WTC11 (cell line): Measurements from ENCODE around the gene MTCL1. TPM values are rescaled to one million over a fixed set of nuclear protein-coding genes. Genes with fewer than 3 reads are reported as not detected.
A peak's percentile ranks its signal among the peaks of the same experiment; 100 is the strongest.

Source experiments
- ATAC-seq: fragments of 200-7000 bp; cut with Tn5 transposase; 2 replicates; pipeline ENCODE4 v1.10.0; 2021; ENCODE audit warnings: mild to moderate bottlenecking, moderate library complexity
- CTCF ChIA-PET: fragments of 300-600 bp; sonication (Branson Sonifier 250); formaldehyde crosslinking; loops from one replicate; lab custom pipeline; 2021; ENCODE audit warnings: antibody characterized with exemption; lab: Charles Lee
- POLR2A ChIA-PET: fragments of 350-600 bp; sonication (Branson Sonifier 250); formaldehyde crosslinking; loops from one replicate; lab custom pipeline; 2021; ENCODE audit warnings: antibody characterized with exemption; lab: Charles Lee
- DNase-seq: peaks from one replicate; pipeline ENCODE4 v3.0.0; 2021; ENCODE audit warnings: low spot score
- H3K27ac Mint-ChIP-seq: 2 replicates; pipeline ENCODE4 v1.8.0; 2021; ENCODE audit warnings: mixed read lengths
- H3K27me3 Mint-ChIP-seq: 2 replicates; pipeline ENCODE4 v1.8.0; 2021; ENCODE audit warnings: low read depth, mild to moderate bottlenecking, moderate library complexity, mixed read lengths
- H3K36me3 Mint-ChIP-seq: 2 replicates; pipeline ENCODE4 v1.8.0; 2021; ENCODE audit warnings: mixed read lengths
- H3K4me1 Mint-ChIP-seq: 2 replicates; pipeline ENCODE4 v1.8.0; 2022; ENCODE audit warnings: mixed read lengths
- H3K4me3 Mint-ChIP-seq: 2 replicates; pipeline ENCODE4 v1.8.0; 2021; ENCODE audit warnings: mild to moderate bottlenecking, moderate library complexity, mixed read lengths
- H3K9me3 Mint-ChIP-seq: 2 replicates; pipeline ENCODE4 v1.8.0; 2021; ENCODE audit warnings: mixed read lengths
- ATF3 ChIP-seq: sonication (generic); formaldehyde crosslinking; conservative IDR thresholded peaks from 2 replicates; pipeline ENCODE4 v1.8.1; 2022; ENCODE audit warnings: mild to moderate bottlenecking, missing genetic modification reagents
- ATF6 ChIP-seq: sonication (generic); formaldehyde crosslinking; IDR thresholded peaks from 2 replicates; pipeline ENCODE4 v1.8.1; 2023; ENCODE audit warnings: mild to moderate bottlenecking, missing genetic modification reagents
- E2F5 ChIP-seq: sonication (generic); formaldehyde crosslinking; IDR thresholded peaks from 2 replicates; pipeline ENCODE4 v1.8.1; 2022; ENCODE audit warnings: mild to moderate bottlenecking, moderate library complexity, missing genetic modification reagents
- ELF4 ChIP-seq: sonication (generic); formaldehyde crosslinking; IDR thresholded peaks from 2 replicates; pipeline ENCODE4 v1.8.1; 2022; ENCODE audit warnings: low read depth, mild to moderate bottlenecking, moderate library complexity, missing genetic modification reagents
- EMX1 ChIP-seq: fragments of 250-450 bp; sonication (Bioruptor Pico); IDR thresholded peaks from 2 replicates; pipeline ENCODE4 v1.8.0; 2021; ENCODE audit warnings: mild to moderate bottlenecking
- FOXK1 ChIP-seq: sonication (generic); formaldehyde crosslinking; IDR thresholded peaks from 2 replicates; pipeline ENCODE4 v1.8.0; 2022; ENCODE audit warnings: mild to moderate bottlenecking, moderate library complexity, missing genetic modification reagents
- GTF2I ChIP-seq: fragments of 250-450 bp; sonication (Bioruptor Pico); conservative IDR thresholded peaks from 2 replicates; pipeline ENCODE4 v1.4.0; 2021; ENCODE audit warnings: mild to moderate bottlenecking
- NFATC4 ChIP-seq: fragments of 250-450 bp; sonication (Bioruptor Pico); IDR thresholded peaks from 2 replicates; pipeline ENCODE4 v1.9.0; 2021; ENCODE audit warnings: mild to moderate bottlenecking
- NR1H2 ChIP-seq: sonication (generic); formaldehyde crosslinking; IDR thresholded peaks from 2 replicates; pipeline ENCODE4 v1.9.0; 2021; ENCODE audit warnings: mild to moderate bottlenecking, moderate library complexity, missing genetic modification reagents
- NR2C2 ChIP-seq: sonication (generic); formaldehyde crosslinking; IDR thresholded peaks from 2 replicates; pipeline ENCODE4 v1.8.0; 2022; ENCODE audit warnings: mild to moderate bottlenecking, missing genetic modification reagents
- OVOL2 ChIP-seq: fragments of 250-450 bp; sonication (Bioruptor Pico); IDR thresholded peaks from 2 replicates; pipeline ENCODE4 v1.9.0; 2021; ENCODE audit warnings: mild to moderate bottlenecking, borderline replicate concordance
- SP1 ChIP-seq: sonication (generic); formaldehyde crosslinking; conservative IDR thresholded peaks from 2 replicates; pipeline ENCODE4 v1.8.1; 2022; ENCODE audit warnings: missing genetic modification reagents
- TCF7 ChIP-seq: sonication (generic); formaldehyde crosslinking; IDR thresholded peaks from 2 replicates; pipeline ENCODE4 v1.8.0; 2022; ENCODE audit warnings: mild to moderate bottlenecking, low read depth, missing genetic modification reagents, moderate library complexity
- TEAD4 ChIP-seq: sonication (generic); formaldehyde crosslinking; IDR thresholded peaks from 2 replicates; pipeline ENCODE4 v1.8.0; 2022; ENCODE audit warnings: mild to moderate bottlenecking, missing genetic modification reagents
- TP53 ChIP-seq: sonication (generic); formaldehyde crosslinking; IDR thresholded peaks from 2 replicates; pipeline ENCODE4 v1.8.1; 2023; ENCODE audit warnings: mild to moderate bottlenecking, missing genetic modification reagents
- ZBTB21 ChIP-seq: sonication (generic); formaldehyde crosslinking; IDR thresholded peaks from 2 replicates; pipeline ENCODE4 v1.8.1; 2023; ENCODE audit warnings: mild to moderate bottlenecking, missing genetic modification reagents, borderline replicate concordance
- ZMAT4 ChIP-seq: fragments of 250-450 bp; sonication (Bioruptor Pico); IDR thresholded peaks from 2 replicates; pipeline ENCODE4 v1.9.0; 2021; ENCODE audit warnings: mild to moderate bottlenecking
- ZNF121 ChIP-seq: sonication (generic); formaldehyde crosslinking; IDR thresholded peaks from 2 replicates; pipeline ENCODE4 v1.8.0; 2023; ENCODE audit warnings: missing genetic modification reagents
- ZNF263 ChIP-seq: sonication (generic); formaldehyde crosslinking; IDR thresholded peaks from 2 replicates; pipeline ENCODE4 v1.8.1; 2022; ENCODE audit warnings: low read depth, mild to moderate bottlenecking, moderate library complexity, missing genetic modification reagents
- ZNF423 ChIP-seq: fragments of 250-450 bp; sonication (Bioruptor Pico); IDR thresholded peaks from 2 replicates; pipeline ENCODE4 v2.1.2; 2022; ENCODE audit warnings: mild to moderate bottlenecking, moderate library complexity
- total RNA-seq: library from RNA; stranded (reverse); gene quantifications from 3 replicates; pipeline ENCODE4 v1.2.3, GENCODE V29; 2021

MTCL1 gene
- total RNA-seq, 1 experiment from 2014 or later: 64.3 TPM

- H3K4me1 Mint-ChIP-seq: peaks cover 78% of the 10 kb centered on the region
Measured at GRCh38 chr18:8720141-8720540, 14.8 kb downstream of the MTCL1 start.

GRCh38 chr18:8721094-8721669 is 15.8 kb downstream of the MTCL1 start:
- H3K9me3 Mint-ChIP-seq: peaks cover 3% of the 10 kb centered on the region; the same call in 1 of the 2 replicates
- ATAC-seq: no peak
- peak overlapping the region; percentile 52 for H3K27ac Mint-ChIP-seq
- H3K4me3 Mint-ChIP-seq: no peak overlapping the region
- ChIA-PET POLR2A (no interaction called here), CTCF (interaction anchor here (0.6 to 1.7 kb wide), 3 partner anchors 14 to 1119 kb away, joined by 3 to 6 read pairs (median 6); no protein-coding TSS in a partner anchor)
- no peak for TF ChIP-seq E2F5
- no peak for TF ChIP-seq FOXK1 (CRISPR knock-in tag)
- no peak for TF ChIP-seq OVOL2 (CRISPR knock-in tag)
- no peak for TF ChIP-seq ATF3 (CRISPR knock-in tag)
- no peak for TF ChIP-seq ELF4 (CRISPR knock-in tag)
- no peak for TF ChIP-seq ZMAT4 (CRISPR knock-in tag)
- no peak for TF ChIP-seq TCF7 (CRISPR knock-in tag)
- TF ChIP-seq NR1H2 (CRISPR knock-in tag): no peak
- no peak for TF ChIP-seq SP1 (CRISPR knock-in tag)
- no peak for TF ChIP-seq NFATC4
- TF ChIP-seq TEAD4: no peak
- peaks cover 74% of the 10 kb centered on the region for H3K4me1 Mint-ChIP-seq
- no peaks in the 10 kb centered on the region for H3K27me3 Mint-ChIP-seq
- DNase-seq: no peak
- H3K36me3 Mint-ChIP-seq: peaks cover 38% of the 10 kb centered on the region

More at GRCh38 chr18:8720141-8720540, 14.8 kb downstream of the MTCL1 start:
- CTCF ChIA-PET: interaction anchor here (1.4 to 1.7 kb wide), 2 partner anchors 13 to 24 kb away, joined by 6 read pairs; no protein-coding TSS in a partner anchor
- Mint-ChIP-seq H3K27me3 (no peaks in the 10 kb centered on the region), H3K36me3 (peaks cover 41% of the 10 kb centered on the region), H3K27ac (0 out of 2 replicates have a peak overlapping the region, but pooled peaks have one; percentile 29), H3K9me3 (peaks cover 3% of the 10 kb centered on the region; the same call in 1 of the 2 replicates), H3K4me3 (no peak overlapping the region)
- POLR2A ChIA-PET: no interaction called here
- ATAC-seq (no peak), DNase-seq (no peak)
- TF ChIP-seq ZNF423: no peak
- no peak for TF ChIP-seq FOXK1 (CRISPR knock-in tag)
- no peak for TF ChIP-seq SP1 (CRISPR knock-in tag)
- no peak for TF ChIP-seq ZNF263
- no peak for TF ChIP-seq EMX1 (CRISPR knock-in tag)
- no peak for TF ChIP-seq TEAD4
- TF ChIP-seq OVOL2 (CRISPR knock-in tag): no peak
- no peak for TF ChIP-seq ZBTB21 (CRISPR knock-in tag)
- TF ChIP-seq ATF6: no peak
- no peak for TF ChIP-seq ZNF121 (CRISPR knock-in tag)
- no peak for TF ChIP-seq TP53 (CRISPR knock-in tag)
- no peak for TF ChIP-seq ELF4 (CRISPR knock-in tag)

- peak overlapping the region; percentile 52 for H3K27ac Mint-ChIP-seq
- CTCF ChIA-PET: interaction anchor here (0.6 to 1.7 kb wide), 5 partner anchors 15 to 1119 kb away, joined by 3 to 6 read pairs (median 5); no protein-coding TSS in a partner anchor
- peak; percentile 28 for ATAC-seq
- H3K4me3 Mint-ChIP-seq: no peak overlapping the region
- POLR2A ChIA-PET: no interaction called here
- peaks cover 3% of the 10 kb centered on the region; the same call in 1 of the 2 replicates for H3K9me3 Mint-ChIP-seq
- no peak for DNase-seq
- peaks cover 70% of the 10 kb centered on the region for H3K4me1 Mint-ChIP-seq
- no peak for TF ChIP-seq NR2C2 (CRISPR knock-in tag)
- TF ChIP-seq GTF2I (CRISPR knock-in tag): 0 out of 2 replicates have a peak, but pooled peaks have one; percentile 10
- peaks cover 42% of the 10 kb centered on the region for H3K36me3 Mint-ChIP-seq
- H3K27me3 Mint-ChIP-seq: no peaks in the 10 kb centered on the region
Measured at GRCh38 chr18:8721716-8722115, 16.4 kb downstream of the MTCL1 start.
